AG09309 (cell line): Measurements from ENCODE around the gene TRA2B.

ENCODE experiments used
- DNase-seq: peaks from one replicate; pipeline ENCODE4 v3.0.0-alpha.2; 2010; ENCODE audit warnings: low read depth
- H3K4me3 ChIP-seq: 2 replicates; pipeline ENCODE4 v1.5.1; 2011; ENCODE audit warnings: mild to moderate bottlenecking, low read depth, low read length, moderate library complexity; ENCODE audit not compliant: control insufficient read depth
- CTCF ChIP-seq: IDR thresholded peaks from 2 replicates; pipeline ENCODE4 v1.5.1; 2011; ENCODE audit warnings: mild to moderate bottlenecking, low read depth, low read length, inconsistent platforms; ENCODE audit not compliant: insufficient read depth, control insufficient read depth; ENCODE audit errors: missing control alignments

The TRA2B gene

GRCh38 chr3:185900228-185900627 lies 37.6 kb downstream of the TRA2B start:
- TF ChIP-seq CTCF = no peak
- no peak overlapping the region for H3K4me3 ChIP-seq
- DNase-seq = peak; percentile 78

GRCh38 chr3:185896636-185897035 lies 41.2 kb downstream of the TRA2B start:
- no peak for TF ChIP-seq CTCF

GRCh38 chr3:185887066-185887465 lies 50.7 kb downstream of the TRA2B start:
- no peak for TF ChIP-seq CTCF
- DNase-seq = no peak
- no peak overlapping the region for H3K4me3 ChIP-seq

More at GRCh38 chr3:185896636-185897035, 41.2 kb downstream of the TRA2B start:
- H3K4me3 ChIP-seq = no peak overlapping the region
- DNase-seq = no peak

GRCh38 chr3:185884641-185885040 lies 53.2 kb downstream of the TRA2B start:
- no peak overlapping the region for H3K4me3 ChIP-seq
- no peak for DNase-seq
- TF ChIP-seq CTCF = no peak

- DNase-seq = no peak
- TF ChIP-seq CTCF = no peak
- no peak overlapping the region for H3K4me3 ChIP-seq
Measured at GRCh38 chr3:185881926-185882325, 55.9 kb downstream of the TRA2B start.

- no peak overlapping the region for H3K4me3 ChIP-seq
- DNase-seq = no peak
- no peak for TF ChIP-seq CTCF
Measured at GRCh38 chr3:185880600-185880999, 57.2 kb downstream of the TRA2B start.

GRCh38 chr3:185878920-185879319 lies 58.9 kb downstream of the TRA2B start:
- no peak overlapping the region for H3K4me3 ChIP-seq
- no peak for TF ChIP-seq CTCF
- no peak for DNase-seq
